ENCODE results near the gene STK32B. TPM values are rescaled to one million over a fixed set of nuclear protein-coding genes. Genes with fewer than 3 reads are reported as not detected.
"Not testable (repeated sequence)": the region's sequence is repeated elsewhere in the genome, so short reads cannot be mapped to it uniquely, and the experiment has no call there.

Gene STK32B
- total and polyA plus RNA-seq, 9 of the 15 experiments (the other 6 are each of a cell fraction or from before 2014, with no cell fraction given) = 0.03 to 0.20 (median 0.07) TPM; not detected in 2

- no peak for FAIRE-seq
- no peaks in the 10 kb centered on the region for H3K4me1 ChIP-seq (replicated peaks in 1 of 2; ENCODE audit: control insufficient read depth in 2 of 2, insufficient read depth in 2 of 2, low read length in 2 of 2)
- TF ChIP-seq ZNF277 (CRISPR knock-in tag; IDR thresholded peaks at IDR 0.05; ENCODE audit: borderline replicate concordance) (no peak), BRD4 (IDR thresholded peaks at IDR 0.05) (no peak), RBM25 (IDR thresholded peaks at IDR 0.05; ENCODE audit: low read depth, low read length, severe bottlenecking) (no peak), NFIX (CRISPR knock-in tag; IDR thresholded peaks at IDR 0.05; ENCODE audit: low read depth) (no peak), NFE2L1 (tag; IDR thresholded peaks at IDR 0.05; ENCODE audit: borderline replicate concordance, low read depth) (no peak), MEF2A (IDR thresholded peaks at IDR 0.05; ENCODE audit: control insufficient read depth, low read depth, low read length) (no peak), MAFF (IDR thresholded peaks at IDR 0.05; ENCODE audit: low read length) (no peak), MAX (CRISPR knock-in tag; IDR thresholded peaks at IDR 0.05) (no peak), NR2C2 (CRISPR knock-in tag; IDR thresholded peaks at IDR 0.05) (no peak), NR2C2 (tag; IDR thresholded peaks at IDR 0.05) (no peak), CBX8 (IDR thresholded peaks at IDR 0.05; ENCODE audit: borderline replicate concordance, extremely low read depth, low read depth, low read length, poor library complexity, severe bottlenecking) (no peak), ZNF830 (CRISPR knock-in tag; IDR thresholded peaks at IDR 0.05) (no peak), MAFG (tag; conservative IDR thresholded peaks at IDR 0.05) (no peak), TFAM (CRISPR knock-in tag; conservative IDR thresholded peaks at IDR 0.05) (no peak), KLF10 (CRISPR knock-in tag; IDR thresholded peaks at IDR 0.05) (no peak), FOXA1 (IDR thresholded peaks at IDR 0.05; ENCODE audit: borderline replicate concordance) (no peak)
- H2AFZ ChIP-seq (ENCODE audit: low read depth, low read length) = no peak overlapping the region
- no peak overlapping the region for H3K4me2 ChIP-seq (ENCODE audit: insufficient read depth, low read length)
- no peak overlapping the region for H3K4me3 ChIP-seq
- ATAC-seq = no peak
- BruUV-seq (replicated peaks) = no TSS peak
- in situ Hi-C loops (cut with MboI) = no loop called here
- DNase-seq (ENCODE audit: extremely low read depth in 1 of 4, low spot score in 3 of 4) = no peak
- no peak overlapping the region for H3K9ac ChIP-seq (ENCODE audit: insufficient read depth in 1 of 2, low read depth in 2 of 2, low read length in 2 of 2)
- no peaks in the 10 kb centered on the region for H3K9me1 ChIP-seq (ENCODE audit: control insufficient read depth, insufficient read depth, low read length)
- H3K79me2 ChIP-seq (ENCODE audit: control insufficient read depth, insufficient read depth, low read length) = no peaks in the 10 kb centered on the region
- no peaks in the 10 kb centered on the region for H3K9me3 ChIP-seq (replicated peaks; ENCODE audit: control insufficient read depth, insufficient read depth, low read depth, low read length)
- H3K27ac ChIP-seq (ENCODE audit: extremely low read depth, low read depth, low read length) = no peak overlapping the region
- no peaks in the 10 kb centered on the region for H3K36me3 ChIP-seq (ENCODE audit: control insufficient read depth, insufficient read depth, low read length)
- ChIA-PET CTCF (ENCODE audit: low intra/inter-chr PET ratio) (no interaction called here), POLR2A (no interaction called here)
- 0% methylated on average over 2 of the region's 2 CpGs for WGBS (ENCODE audit: insufficient coverage, low coverage, missing lambda C conversion rate)
- no peaks in the 10 kb centered on the region for H4K20me1 ChIP-seq (replicated peaks; ENCODE audit: control insufficient read depth, insufficient read depth, low read length)
- H3K27me3 ChIP-seq (ENCODE audit: control insufficient read depth in 2 of 2, insufficient read depth in 2 of 2, low read length in 2 of 2) = no peaks in the 10 kb centered on the region
- intact Hi-C loops (cut with micrococcal nuclease) = no loop called here
Observed at GRCh38 chr4:5249727-5250126, 198.4 kb downstream of the STK32B start.

- H3K4me3 ChIP-seq; in situ Hi-C loops (cut with MboI); intact Hi-C loops (cut with micrococcal nuclease); H3K4me2 ChIP-seq (ENCODE audit: insufficient read depth, low read length); BruUV-seq (replicated peaks); DNase-seq (ENCODE audit: extremely low read depth in 1 of 4, low spot score in 3 of 4); H2AFZ ChIP-seq (ENCODE audit: low read depth, low read length); H3K9me3 ChIP-seq (replicated peaks; ENCODE audit: control insufficient read depth, insufficient read depth, low read depth, low read length); H4K20me1 ChIP-seq (replicated peaks; ENCODE audit: control insufficient read depth, insufficient read depth, low read length); H3K9ac ChIP-seq (ENCODE audit: insufficient read depth in 1 of 2, low read depth in 2 of 2, low read length in 2 of 2); H3K9me1 ChIP-seq (ENCODE audit: control insufficient read depth, insufficient read depth, low read length); CTCF ChIA-PET (ENCODE audit: low intra/inter-chr PET ratio); H3K27ac ChIP-seq (ENCODE audit: extremely low read depth, low read depth, low read length); H3K79me2 ChIP-seq (ENCODE audit: control insufficient read depth, insufficient read depth, low read length); FAIRE-seq; H3K27me3 ChIP-seq (ENCODE audit: control insufficient read depth in 2 of 2, insufficient read depth in 2 of 2, low read length in 2 of 2); ATAC-seq; H3K4me1 ChIP-seq (replicated peaks in 1 of 2; ENCODE audit: control insufficient read depth in 2 of 2, insufficient read depth in 2 of 2, low read length in 2 of 2); H3K36me3 ChIP-seq (ENCODE audit: control insufficient read depth, insufficient read depth, low read length); POLR2A ChIA-PET: not testable (repeated sequence)
- 2% methylated on average over 5 of the region's 5 CpGs for WGBS (ENCODE audit: insufficient coverage, low coverage, missing lambda C conversion rate)
Observed at GRCh38 chr4:5250536-5250935, 199.3 kb downstream of the STK32B start.
